Urinary bladder (tissue), 4 donors: ENCODE measurements around the gene YPEL2. TPM values are rescaled to one million over a fixed set of nuclear protein-coding genes. Genes with fewer than 3 reads are reported as not detected.
"Not testable (repeated sequence)": the region's sequence is repeated elsewhere in the genome, so short reads cannot be mapped to it uniquely, and the experiment has no call there.

Experiments used
- DNase-seq: peaks from one replicate; pipeline ENCODE4 v3.0.0-alpha.2; 2015; ENCODE audit errors: extremely low spot score
- H3K27ac ChIP-seq: one replicate; pipeline ENCODE4 v1.5.1; 2013; ENCODE audit warnings: low read depth, mild to moderate bottlenecking, moderate library complexity
- H3K36me3 ChIP-seq: one replicate; pipeline ENCODE4 v1.6.1; 2013; ENCODE audit warnings: mild to moderate bottlenecking, moderate library complexity; ENCODE audit not compliant: insufficient read depth
- H3K4me1 ChIP-seq: one replicate; pipeline ENCODE4 v1.6.1; 2013; ENCODE audit warnings: mild to moderate bottlenecking, moderate library complexity; ENCODE audit not compliant: insufficient read depth
- H3K4me3 ChIP-seq: one replicate; pipeline ENCODE4 v1.5.1; 2013; ENCODE audit warnings: low read depth, low read length
- whole genome bisulfite sequencing: extraction: QIAGEN DNeasy Blood & Tissue Kit; methylation state at CpG from one replicate; pipeline ENCODE4 v1.1.7; 2013; 5-methylcytosine and 5-hydroxymethylcytosine counted together
- polyA plus RNA-seq: library from polyadenylated mRNA; stranded (reverse); fragments of 200-250 nt; gene quantifications from one replicate; pipeline ENCODE4 v1.2.3, GENCODE V29; 2013
- total RNA-seq: library from RNA; depleted of rRNA; stranded (reverse); fragments of >200 nt; gene quantifications from one replicate; pipeline ENCODE4 v1.2.3, GENCODE V29; 2014
- donor health status: healthy with polysubstance abuse.
- donor health status: healthy.

YPEL2 gene
- total and polyA plus RNA-seq, 2 donors, result 16.0 to 28.4 TPM

GRCh38 chr17:59383893-59384292 lies 52.4 kb downstream of the YPEL2 start:
- WGBS, result 94% methylated on average over 4 of the region's 4 CpGs

GRCh38 chr17:59387351-59388068 lies 56.1 kb downstream of the YPEL2 start:
- peaks cover 2% of the 10 kb centered on the region for H3K36me3 ChIP-seq
- no peak overlapping the region for H3K4me3 ChIP-seq
- 66% methylated on average over 11 of the region's 11 CpGs for WGBS
- no peak overlapping the region for H3K27ac ChIP-seq
- DNase-seq, result no peak
- no peaks in the 10 kb centered on the region for H3K4me1 ChIP-seq

More at GRCh38 chr17:59383893-59384292, 52.4 kb downstream of the YPEL2 start:
- H3K36me3 ChIP-seq, result no peaks in the 10 kb centered on the region
- no peak for DNase-seq
- no peaks in the 10 kb centered on the region for H3K4me1 ChIP-seq
- H3K27ac ChIP-seq, result no peak overlapping the region
- no peak overlapping the region for H3K4me3 ChIP-seq

- Histone ChIP-seq H3K36me3 (peaks cover 2% of the 10 kb centered on the region), H3K27ac (no peak overlapping the region), H3K4me1 (no peaks in the 10 kb centered on the region), H3K4me3 (no peak overlapping the region)
- 83% methylated on average over 9 of the region's 9 CpGs for WGBS
- no peak for DNase-seq
Observed at GRCh38 chr17:59388069-59388556, 56.7 kb downstream of the YPEL2 start.

- peaks cover 2% of the 10 kb centered on the region for H3K36me3 ChIP-seq
- no peaks in the 10 kb centered on the region for H3K4me1 ChIP-seq
- no peak for DNase-seq
- WGBS, result 86% methylated on average over 5 of the region's 5 CpGs
- no peak overlapping the region for H3K4me3 ChIP-seq
- H3K27ac ChIP-seq, result no peak overlapping the region
Observed at GRCh38 chr17:59389066-59389465, 57.6 kb downstream of the YPEL2 start.

GRCh38 chr17:59391021-59391420 lies 59.6 kb downstream of the YPEL2 start:
- Histone ChIP-seq H3K27ac (no peak overlapping the region), H3K4me3 (no peak overlapping the region), H3K4me1 (no peaks in the 10 kb centered on the region), H3K36me3 (peaks cover 2% of the 10 kb centered on the region)
- WGBS, result 75% methylated on average over 4 of the region's 4 CpGs
- DNase-seq, result no peak

GRCh38 chr17:59392973-59393679 lies 61.7 kb downstream of the YPEL2 start:
- H3K4me1 ChIP-seq, result no peaks in the 10 kb centered on the region
- no peak overlapping the region for H3K27ac ChIP-seq
- H3K36me3 ChIP-seq, result peaks cover 2% of the 10 kb centered on the region
- H3K4me3 ChIP-seq, result no peak overlapping the region
- DNase-seq, result no peak
- 79% methylated on average over 5 of the region's 7 CpGs for WGBS

- DNase-seq, H3K4me1 ChIP-seq, H3K27ac ChIP-seq, H3K36me3 ChIP-seq, H3K4me3 ChIP-seq: not testable (repeated sequence)
- 93% methylated on average over 33 of the region's 35 CpGs for WGBS
Observed at GRCh38 chr17:59393742-59394410, 62.4 kb downstream of the YPEL2 start.

GRCh38 chr17:59396134-59396826 lies 64.8 kb downstream of the YPEL2 start:
- no peak overlapping the region for H3K4me3 ChIP-seq
- WGBS, result 94% methylated on average over 9 of the region's 9 CpGs
- H3K27ac ChIP-seq, result no peak overlapping the region
- H3K36me3 ChIP-seq, result peaks cover 2% of the 10 kb centered on the region
- no peak for DNase-seq
- H3K4me1 ChIP-seq, result no peaks in the 10 kb centered on the region

GRCh38 chr17:59397316-59398073 lies 66.0 kb downstream of the YPEL2 start:
- 96% methylated on average over 15 of the region's 15 CpGs for WGBS

GRCh38 chr17:59399914-59400313 lies 68.5 kb downstream of the YPEL2 start:
- H3K27ac ChIP-seq, result no peak overlapping the region
- DNase-seq, result no peak
- H3K4me1 ChIP-seq, result no peaks in the 10 kb centered on the region
- no peaks in the 10 kb centered on the region for H3K36me3 ChIP-seq
- 55% methylated on average over 7 of the region's 7 CpGs for whole genome bisulfite sequencing
- H3K4me3 ChIP-seq, result no peak overlapping the region

More at GRCh38 chr17:59397316-59398073, 66.0 kb downstream of the YPEL2 start:
- Histone ChIP-seq H3K4me3 (no peak overlapping the region), H3K4me1 (no peaks in the 10 kb centered on the region), H3K36me3 (no peaks in the 10 kb centered on the region), H3K27ac (no peak overlapping the region)
- no peak for DNase-seq

GRCh38 chr17:59400858-59401257 lies 69.4 kb downstream of the YPEL2 start:
- no peak for DNase-seq
- Histone ChIP-seq H3K27ac (no peak overlapping the region), H3K36me3 (no peaks in the 10 kb centered on the region), H3K4me1 (no peaks in the 10 kb centered on the region), H3K4me3 (no peak overlapping the region)
- WGBS, result 57% methylated on average over 5 of the region's 5 CpGs

GRCh38 chr17:59401274-59401673 lies 69.8 kb downstream of the YPEL2 start:
- Histone ChIP-seq H3K4me3 (no peak overlapping the region), H3K4me1 (no peaks in the 10 kb centered on the region), H3K36me3 (no peaks in the 10 kb centered on the region), H3K27ac (no peak overlapping the region)
- DNase-seq, result no peak
- 91% methylated on average over 3 of the region's 3 CpGs for WGBS

GRCh38 chr17:59401725-59402124 lies 70.3 kb downstream of the YPEL2 start:
- DNase-seq, result no peak
- H3K27ac ChIP-seq, result no peak overlapping the region
- no peaks in the 10 kb centered on the region for H3K36me3 ChIP-seq
- H3K4me1 ChIP-seq, result peaks cover 2% of the 10 kb centered on the region
- 39% methylated on average over 1 of the region's 1 CpG for WGBS
- no peak overlapping the region for H3K4me3 ChIP-seq
